Measurements from ENCODE around the gene ITPR1.
A peak's percentile ranks its signal among the peaks of the same experiment; 100 is the strongest.

GRCh38 chr3:4533489-4534443, 40.6 kb downstream of the ITPR1 start:
- TF ChIP-seq, protein P1, sequence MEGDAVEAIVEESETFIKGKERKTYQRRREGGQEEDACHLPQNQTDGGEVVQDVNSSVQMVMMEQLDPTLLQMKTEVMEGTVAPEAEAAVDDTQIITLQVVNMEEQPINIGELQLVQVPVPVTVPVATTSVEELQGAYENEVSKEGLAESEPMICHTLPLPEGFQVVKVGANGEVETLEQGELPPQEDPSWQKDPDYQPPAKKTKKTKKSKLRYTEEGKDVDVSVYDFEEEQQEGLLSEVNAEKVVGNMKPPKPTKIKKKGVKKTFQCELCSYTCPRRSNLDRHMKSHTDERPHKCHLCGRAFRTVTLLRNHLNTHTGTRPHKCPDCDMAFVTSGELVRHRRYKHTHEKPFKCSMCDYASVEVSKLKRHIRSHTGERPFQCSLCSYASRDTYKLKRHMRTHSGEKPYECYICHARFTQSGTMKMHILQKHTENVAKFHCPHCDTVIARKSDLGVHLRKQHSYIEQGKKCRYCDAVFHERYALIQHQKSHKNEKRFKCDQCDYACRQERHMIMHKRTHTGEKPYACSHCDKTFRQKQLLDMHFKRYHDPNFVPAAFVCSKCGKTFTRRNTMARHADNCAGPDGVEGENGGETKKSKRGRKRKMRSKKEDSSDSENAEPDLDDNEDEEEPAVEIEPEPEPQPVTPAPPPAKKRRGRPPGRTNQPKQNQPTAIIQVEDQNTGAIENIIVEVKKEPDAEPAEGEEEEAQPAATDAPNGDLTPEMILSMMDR (IDR thresholded peaks at IDR 0.05; ENCODE audit: insufficient read depth, low read length) = no peak
- no peak for TF ChIP-seq REST (IDR thresholded peaks at IDR 0.05; ENCODE audit: insufficient replicate concordance, low read depth)
- TF ChIP-seq POLR2AphosphoS5 (IDR thresholded peaks at IDR 0.05; ENCODE audit: low read depth) = peak; percentile 88
- TF ChIP-seq GABPA (IDR thresholded peaks at IDR 0.05; ENCODE audit: low read depth) = peak; percentile 10; the same call in 1 of the 2 replicates

All from HL-60 (cell line).